ENCODE measurements around the gene CBLN3. TPM values are rescaled to one million over a fixed set of nuclear protein-coding genes. Genes with fewer than 3 reads are reported as not detected.

CBLN3 gene
- polyA plus RNA-seq, 2 of the 4 experiments (the other 2 are of a cell fraction): 1.1 to 1.3 TPM

GRCh38 chr14:24432259-24433131 lies 3.0 kb upstream of the CBLN3 start:
- H3K4me2 ChIP-seq: peak overlapping the region; percentile 88
- no peak for ATAC-seq
- no peak overlapping the region for H3K4me3 ChIP-seq
- peak overlapping the region in 1 of 2 experiments; percentile 51; a peak in 2 of 6 replicates for H3K27ac ChIP-seq
- TF ChIP-seq HOXB5 (CRISPR knock-in tag; IDR thresholded peaks at IDR 0.05) (no peak), RARB (CRISPR knock-in tag; IDR thresholded peaks at IDR 0.05) (no peak), ZNF302 (CRISPR knock-in tag; IDR thresholded peaks at IDR 0.05) (no peak), ELK1 (IDR thresholded peaks at IDR 0.05; ENCODE audit: low read depth, low read length) (no peak), CBX2 (IDR thresholded peaks at IDR 0.05; ENCODE audit: borderline replicate concordance, low read depth) (no peak), POLR2A (IDR thresholded peaks at IDR 0.05; ENCODE audit: low read length) (no peak), JUN (IDR thresholded peaks at IDR 0.05) (no peak), REST (IDR thresholded peaks at IDR 0.05) (no peak), ZSCAN20 (CRISPR knock-in tag; IDR thresholded peaks at IDR 0.05) (no peak), TFCP2L1 (CRISPR knock-in tag; IDR thresholded peaks at IDR 0.05) (no peak), E2F6 (IDR thresholded peaks at IDR 0.05; ENCODE audit: borderline replicate concordance, low read depth) (no peak), GATA3 (IDR thresholded peaks at IDR 0.05; ENCODE audit: borderline replicate concordance) (no peak), ZFP36 (IDR thresholded peaks at IDR 0.05; ENCODE audit: borderline replicate concordance, partially characterized antibody) (no peak), KDM5A (IDR thresholded peaks at IDR 0.05) (no peak), BHLHE40 (IDR thresholded peaks at IDR 0.05; ENCODE audit: low read depth, low read length) (no peak), RFX5 (IDR thresholded peaks at IDR 0.05) (no peak)
- no peak for DNase-seq (ENCODE audit: low read depth in 1 of 2, low spot score in 1 of 2)
- no peak for FAIRE-seq
- H3K9me3 ChIP-seq: no peaks in the 10 kb centered on the region
- peaks cover 14% of the 10 kb centered on the region for H3K4me1 ChIP-seq
- ChIA-PET POLR2A (interaction anchor here (0.8 to 3.6 kb wide), 10 partner anchors 10 to 190 kb away, joined by 4 to 66 read pairs (median 5); partner anchors contain the start of genes DHRS1, NOP9, RABGGTA and SDR39U1), CTCF (interaction anchor here (0.6 to 18.0 kb wide), 29 partner anchors 9 to 375 kb away, joined by 3 to 1142 read pairs (median 9); partner anchors contain the start of genes ADCY4, CIDEB, DHRS1 and LTB4R)
- 93% methylated on average over 12 of the region's 24 CpGs for WGBS (ENCODE audit: missing lambda C conversion rate)

- Histone ChIP-seq H3K4me3 (peak overlapping the region; percentile 86; the same call in 2 of the 3 replicates), H3K4me1 (peaks cover 14% of the 10 kb centered on the region), H3K27ac (peak overlapping the region; percentile 97 to 99; a peak in 5 of 6 replicates), H3K4me2 (peak overlapping the region; percentile 88), H3K9me3 (no peaks in the 10 kb centered on the region)
- ChIA-PET POLR2A (interaction anchor here (0.6 to 3.6 kb wide), 12 partner anchors 8 to 218 kb away, joined by 3 to 66 read pairs (median 5); partner anchors contain the start of genes CHMP4A, DHRS1, NOP9 and RABGGTA), CTCF (interaction anchor here (0.5 to 18.0 kb wide), 39 partner anchors 9 to 1870 kb away, joined by 3 to 1142 read pairs (median 5); partner anchors contain the start of genes ADCY4, CIDEB, DHRS1 and LTB4R)
- FAIRE-seq: no peak
- TF ChIP-seq SMC3 (IDR thresholded peaks at IDR 0.05) (peak; percentile 75), JUN (IDR thresholded peaks at IDR 0.05) (peak in 1 of 2 experiments; percentile 41; a peak in 1 of 5 replicates), RAD21 (conservative IDR thresholded peaks at IDR 0.05 in 1 of 2, IDR thresholded peaks at IDR 0.05 in 1 of 2) (peak; percentile 88 to 93), CTCF (IDR thresholded peaks at IDR 0.05) (peak; percentile 90), CHD2 (IDR thresholded peaks at IDR 0.05; ENCODE audit: low read length, partially characterized antibody) (no peak), KDM5A (IDR thresholded peaks at IDR 0.05) (peak; percentile 69), MAZ (IDR thresholded peaks at IDR 0.05; ENCODE audit: borderline replicate concordance, low read depth, low read length) (0 out of 2 replicates have a peak, but pooled peaks have one; percentile 80), ESRRA (IDR thresholded peaks at IDR 0.05; ENCODE audit: borderline replicate concordance, low read length) (no peak), HOXA7 (CRISPR knock-in tag; IDR thresholded peaks at IDR 0.05) (peak; percentile 44; the same call in 1 of the 2 replicates), NPAS2 (CRISPR knock-in tag; IDR thresholded peaks at IDR 0.05; ENCODE audit: borderline replicate concordance) (no peak)
- WGBS (ENCODE audit: missing lambda C conversion rate): 15% methylated on average over 10 of the region's 15 CpGs
- peak; percentile 72 to 87 for ATAC-seq
- DNase-seq (ENCODE audit: low read depth in 1 of 2, low spot score in 1 of 2): peak; percentile 93 to 95
Measured at GRCh38 chr14:24431569-24432258, 2.2 kb upstream of the CBLN3 start.

All from A549 (cell line).